ENCODE measurements around the gene SCD.
"Not testable (repeated sequence)": the region's sequence is repeated elsewhere in the genome, so short reads cannot be mapped to it uniquely, and the experiment has no call there.

SCD gene

DNA sequence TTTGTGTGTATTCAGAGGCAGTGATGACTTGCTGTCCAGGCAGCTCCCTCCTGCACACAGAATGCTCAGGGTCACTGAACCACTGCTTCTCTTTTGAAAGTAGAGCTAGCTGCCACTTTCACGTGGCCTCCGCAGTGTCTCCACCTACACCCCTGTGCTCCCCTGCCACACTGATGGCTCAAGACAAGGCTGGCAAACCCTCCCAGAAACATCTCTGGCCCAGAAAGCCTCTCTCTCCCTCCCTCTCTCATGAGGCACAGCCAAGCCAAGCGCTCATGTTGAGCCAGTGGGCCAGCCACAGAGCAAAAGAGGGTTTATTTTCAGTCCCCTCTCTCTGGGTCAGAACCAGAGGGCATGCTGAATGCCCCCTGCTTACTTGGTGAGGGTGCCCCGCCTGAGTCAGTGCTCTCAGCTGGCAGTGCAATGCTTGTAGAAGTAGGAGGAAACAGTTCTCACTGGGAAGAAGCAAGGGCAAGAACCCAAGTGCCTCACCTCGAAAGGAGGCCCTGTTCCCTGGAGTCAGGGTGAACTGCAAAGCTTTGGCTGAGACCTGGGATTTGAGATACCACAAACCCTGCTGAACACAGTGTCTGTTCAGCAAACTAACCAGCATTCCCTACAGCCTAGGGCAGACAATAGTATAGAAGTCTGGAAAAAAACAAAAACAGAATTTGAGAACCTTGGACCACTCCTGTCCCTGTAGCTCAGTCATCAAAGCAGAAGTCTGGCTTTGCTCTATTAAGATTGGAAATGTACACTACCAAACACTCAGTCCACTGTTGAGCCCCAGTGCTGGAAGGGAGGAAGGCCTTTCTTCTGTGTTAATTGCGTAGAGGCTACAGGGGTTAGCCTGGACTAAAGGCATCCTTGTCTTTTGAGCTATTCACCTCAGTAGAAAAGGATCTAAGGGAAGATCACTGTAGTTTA lies 15.8 kb downstream of the SCD start:
- no peak for DNase-seq

DNA sequence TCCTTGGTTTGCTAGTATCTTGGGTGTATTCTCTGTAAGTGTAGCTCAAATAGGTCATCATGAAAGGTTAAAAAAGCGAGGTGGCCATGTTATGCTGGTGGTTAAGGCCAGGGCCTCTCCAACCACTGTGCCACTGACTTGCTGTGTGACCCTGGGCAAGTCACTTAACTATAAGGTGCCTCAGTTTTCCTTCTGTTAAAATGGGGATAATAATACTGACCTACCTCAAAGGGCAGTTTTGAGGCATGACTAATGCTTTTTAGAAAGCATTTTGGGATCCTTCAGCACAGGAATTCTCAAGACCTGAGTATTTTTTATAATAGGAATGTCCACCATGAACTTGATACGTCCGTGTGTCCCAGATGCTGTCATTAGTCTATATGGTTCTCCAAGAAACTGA lies 17.1 kb downstream of the SCD start:
- DNase-seq: no peak

DNA sequence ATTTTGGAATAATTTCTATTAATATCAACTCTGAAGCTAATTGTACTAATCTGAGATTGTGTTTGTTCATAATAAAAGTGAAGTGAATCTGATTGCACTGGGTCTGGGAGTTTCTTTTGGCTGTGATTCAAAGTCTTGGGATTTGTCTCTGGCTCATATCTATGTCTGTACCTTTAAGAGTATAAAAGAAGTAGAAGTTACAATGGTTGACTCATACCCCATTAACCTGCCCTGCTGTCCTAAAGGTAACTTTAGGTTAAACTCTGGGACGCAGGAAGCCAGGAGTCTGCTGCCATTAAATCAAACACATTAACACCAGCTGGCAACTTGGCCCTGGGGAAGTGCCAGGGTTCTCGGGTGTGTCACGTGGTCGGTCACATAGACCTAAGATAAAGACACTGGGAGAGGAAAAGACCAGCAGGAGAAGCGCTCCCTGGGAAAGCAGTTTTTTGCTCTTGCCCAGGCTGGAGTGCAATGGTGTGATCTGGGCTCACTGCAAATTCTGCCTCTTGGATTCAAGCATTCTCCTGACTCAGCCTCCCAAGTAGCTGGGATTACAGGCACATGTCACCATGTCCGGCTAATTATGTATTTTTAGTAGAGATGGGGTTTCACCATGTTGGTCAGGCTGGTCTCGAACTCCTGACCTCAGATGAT lies 17.8 kb downstream of the SCD start:
- peak; percentile 82 for DNase-seq

DNA sequence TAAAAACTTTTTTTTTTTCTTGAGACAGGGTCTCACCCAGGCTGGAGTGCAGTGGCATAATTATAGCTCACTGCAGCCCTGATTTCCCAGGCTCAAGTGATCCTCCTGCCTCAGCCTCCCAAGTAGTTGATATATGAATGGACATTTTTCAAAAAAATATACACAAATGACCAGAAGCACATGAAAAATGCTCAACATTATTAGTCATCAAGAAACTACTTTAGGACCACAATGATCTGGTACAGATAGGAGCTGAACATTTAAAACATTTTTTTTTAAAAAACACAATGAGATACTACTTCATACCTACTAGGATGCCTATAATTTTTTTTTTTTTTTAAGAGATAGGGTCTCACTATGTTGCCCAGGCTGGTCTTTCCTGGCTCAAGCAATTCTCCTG lies 21.7 kb downstream of the SCD start:
- DNase-seq: no peak

DNA sequence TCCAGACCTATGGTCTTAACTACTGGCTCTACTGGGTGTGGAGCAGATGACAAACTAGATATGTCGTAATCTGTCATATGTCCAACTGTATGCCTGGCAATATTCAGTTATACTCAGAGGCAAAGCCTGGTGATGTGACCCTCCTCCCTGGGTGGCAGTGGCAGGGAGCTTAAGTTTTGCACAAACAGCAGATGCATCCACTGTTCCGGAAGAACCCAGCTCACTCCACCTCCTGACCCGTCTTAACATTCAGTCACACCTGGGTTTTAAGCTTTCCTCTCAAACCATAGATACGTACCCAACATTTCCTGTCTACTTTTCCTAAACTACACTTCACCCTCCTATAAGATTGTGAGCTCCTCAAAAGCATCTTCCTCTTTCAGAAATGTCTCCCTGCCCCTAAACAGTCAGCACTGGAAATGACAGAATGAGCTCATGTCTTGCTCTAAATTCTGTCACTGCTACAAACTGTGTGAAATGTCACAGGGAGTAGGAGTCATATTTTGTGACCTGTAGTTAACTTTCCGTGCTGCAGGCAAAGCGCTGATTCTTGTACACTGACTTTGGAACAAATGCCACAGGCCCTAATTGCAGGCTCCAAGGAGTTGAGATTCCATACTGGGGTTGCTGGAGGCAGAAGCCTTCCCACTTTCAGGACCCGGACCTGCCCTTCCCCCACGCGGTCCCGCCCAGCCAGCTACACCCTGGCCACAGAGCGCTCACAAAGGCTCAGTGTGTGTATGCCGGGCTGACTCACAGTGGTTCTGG lies 23.9 kb downstream of the SCD start:
- DNase-seq: peak; percentile 96

DNA sequence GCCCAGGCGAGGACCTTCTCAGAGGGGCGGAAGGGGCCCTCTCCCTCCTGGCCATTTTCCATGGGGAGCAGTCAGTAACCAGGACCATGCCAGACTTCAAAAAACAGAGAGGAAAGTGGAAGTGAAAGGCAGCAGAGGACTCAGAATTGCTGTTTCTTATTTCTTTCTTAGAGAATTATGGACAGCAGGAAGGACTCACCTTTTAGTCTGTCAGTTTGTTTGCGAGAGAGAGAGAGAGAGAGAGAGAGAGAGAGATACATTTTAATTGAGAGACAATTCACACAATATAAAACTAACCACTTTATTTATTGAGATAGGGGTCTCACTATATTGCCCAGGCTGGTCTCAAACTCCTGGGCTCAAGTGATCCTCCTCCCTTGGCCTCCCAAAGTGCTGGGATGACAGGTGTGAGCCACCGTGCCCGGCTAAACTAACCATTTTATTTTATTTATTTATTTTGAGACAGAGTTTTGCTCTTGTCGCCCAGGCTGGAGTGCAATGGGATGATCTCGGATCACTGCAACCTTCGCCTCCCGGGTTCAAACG lies 24.5 kb downstream of the SCD start:
- DNase-seq: no peak

DNA sequence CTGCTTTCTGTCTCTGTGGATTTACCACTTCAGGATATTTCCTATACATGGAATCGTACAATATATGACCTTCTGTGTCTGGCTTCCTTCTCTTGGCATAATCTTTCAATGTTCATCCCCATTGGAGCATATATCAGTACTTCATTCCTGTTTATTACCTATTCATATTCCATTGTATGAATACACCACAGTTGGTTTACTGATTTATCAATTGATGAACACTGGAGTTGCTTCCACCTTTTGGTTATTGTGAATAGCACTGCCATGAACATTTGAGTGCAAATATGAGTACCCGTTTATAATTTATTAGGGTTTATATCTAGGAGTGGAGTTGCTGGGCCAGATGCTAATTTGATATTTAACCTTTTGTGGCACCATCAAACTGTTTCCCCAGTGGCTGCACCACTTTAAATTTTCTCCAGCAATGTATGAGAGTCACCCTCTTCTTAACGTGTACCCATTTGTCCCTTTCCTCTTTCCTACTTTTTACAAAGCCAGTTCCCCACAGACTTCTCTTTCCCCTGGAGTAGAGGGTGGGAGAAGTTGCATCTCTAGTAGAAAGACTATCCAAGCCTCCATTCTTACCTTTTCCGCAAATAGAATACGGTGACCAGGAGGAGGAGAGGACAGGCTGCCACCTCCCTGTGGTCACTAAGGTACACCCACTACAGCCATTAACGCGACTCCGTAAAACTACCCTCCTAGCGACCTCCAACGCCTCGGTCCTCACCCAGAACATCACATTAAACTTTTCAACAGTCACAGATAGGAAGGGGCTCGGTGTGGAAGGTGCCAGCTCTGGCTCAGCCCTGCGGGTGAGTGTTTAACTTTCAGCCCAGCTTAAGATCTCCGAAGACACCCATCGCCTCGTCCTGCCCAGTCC lies 25.6 kb downstream of the SCD start:
- DNase-seq: peak; percentile 68

DNA sequence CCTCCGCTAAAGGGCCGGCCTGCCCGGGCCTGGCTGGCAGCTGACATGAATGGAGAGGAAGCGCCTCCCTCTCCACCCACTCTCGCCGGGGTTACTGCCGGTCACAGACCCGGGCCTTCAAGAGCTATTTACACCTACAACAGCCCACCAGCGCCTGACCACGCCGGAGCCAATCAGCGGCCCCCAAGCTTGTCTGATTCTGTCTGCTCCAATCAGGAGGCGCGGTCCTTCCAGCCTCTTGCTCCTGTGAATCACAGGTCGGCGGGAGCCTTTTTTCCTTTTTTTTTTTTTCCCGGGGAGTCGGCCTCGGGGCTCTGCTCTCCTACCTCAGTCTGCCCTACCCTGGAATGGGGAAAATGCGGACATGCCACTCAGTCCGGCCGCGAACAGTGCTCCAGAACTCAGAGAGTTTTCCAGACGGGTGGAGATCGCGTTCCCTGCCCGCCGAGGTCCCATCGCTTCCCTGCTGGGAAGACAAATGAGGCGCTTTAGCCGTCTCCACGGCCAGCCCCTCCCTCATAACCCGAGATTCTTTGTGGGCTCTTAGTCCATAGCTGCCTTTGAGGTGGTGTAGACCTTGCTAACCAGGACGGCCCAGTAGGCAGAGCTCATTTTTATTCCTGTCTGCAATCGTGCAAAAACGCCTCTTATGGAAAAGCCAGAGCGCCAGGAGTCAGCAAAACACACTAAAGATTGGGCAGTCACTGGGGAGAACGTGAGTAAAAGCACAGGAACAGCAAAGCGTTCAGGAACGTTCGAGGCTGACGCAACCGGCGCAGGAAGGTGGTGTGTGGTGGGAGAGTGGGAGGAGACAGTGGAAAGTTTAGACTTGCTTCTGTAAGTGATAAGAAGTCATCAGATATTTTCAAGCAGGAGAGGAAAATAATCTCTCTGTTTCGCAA lies 26.5 kb downstream of the SCD start:
- peak; percentile 99 for DNase-seq

DNA sequence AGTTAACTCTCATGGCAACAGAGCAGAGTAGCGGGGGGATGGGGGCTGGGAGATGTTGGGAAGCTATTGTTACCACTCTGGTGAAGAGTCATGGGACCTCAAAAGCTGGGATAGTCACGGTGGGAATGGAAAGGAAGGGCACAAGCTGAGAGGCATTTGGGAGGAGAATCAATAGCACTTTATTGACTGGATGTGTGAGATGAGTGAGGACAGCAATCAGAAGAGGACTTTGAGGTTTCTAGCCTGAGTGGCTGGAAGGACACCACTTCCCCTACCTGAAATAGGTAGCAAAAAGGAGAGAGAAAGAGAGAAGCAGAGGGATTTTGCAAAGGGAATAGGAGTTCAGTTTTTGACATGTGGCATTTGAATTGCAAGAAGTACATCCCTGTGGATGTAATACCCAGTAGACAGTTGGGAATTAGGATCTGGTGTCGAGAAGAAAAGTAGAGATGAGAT lies 27.2 kb downstream of the SCD start:
- DNase-seq: no peak

DNA sequence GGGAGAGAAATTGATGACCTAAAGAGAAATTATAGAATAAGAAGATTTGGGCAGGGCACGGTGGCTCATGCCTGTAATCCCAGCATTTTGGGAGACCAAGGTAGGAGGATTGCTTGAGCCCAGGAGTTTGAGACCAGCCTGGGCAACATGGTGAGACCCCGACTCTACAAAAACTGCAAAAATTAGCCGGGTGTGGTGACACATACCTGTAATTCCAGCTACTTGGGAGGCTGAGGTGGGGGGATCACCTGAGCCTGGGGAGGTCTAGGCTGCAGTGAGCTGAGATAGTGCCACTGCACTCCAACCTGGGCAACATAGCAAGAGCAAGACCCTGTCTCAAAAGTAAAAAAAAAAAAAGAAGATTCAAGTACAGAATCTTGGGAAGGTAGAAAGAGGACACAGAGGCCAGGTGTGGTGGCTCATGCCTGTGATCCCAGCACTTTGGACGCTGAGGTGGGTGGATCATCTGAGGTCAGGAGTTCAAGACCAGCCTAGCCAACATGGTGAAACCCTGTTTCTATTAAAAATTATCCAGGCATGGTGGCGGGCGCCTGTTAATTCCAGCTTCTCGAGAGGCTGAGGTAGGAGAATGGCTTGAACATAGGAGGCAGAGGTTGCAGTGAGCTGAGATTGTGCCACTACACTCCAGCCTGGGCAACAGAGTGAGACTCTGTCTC lies 27.8 kb downstream of the SCD start:
- DNase-seq: not testable (repeated sequence)

DNA sequence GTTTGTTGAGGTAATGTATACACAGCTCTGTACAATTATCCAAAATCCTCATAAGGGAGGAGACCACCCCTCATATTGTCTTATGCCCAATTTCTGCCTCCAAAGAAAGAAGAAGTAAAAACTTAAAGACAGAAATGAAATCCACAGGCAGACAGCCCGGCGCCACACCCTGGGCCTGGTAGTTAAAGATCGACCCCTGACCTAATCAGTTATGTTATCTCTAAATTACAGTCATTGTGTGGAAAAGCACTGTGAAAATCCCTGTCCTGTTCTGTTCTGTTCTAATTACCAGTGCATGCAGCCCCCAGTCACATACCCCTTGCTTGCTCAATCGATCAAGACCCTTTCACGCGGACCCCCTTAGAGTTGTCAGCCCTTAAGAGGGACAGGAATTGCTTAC lies 29.6 kb downstream of the SCD start:
- DNase-seq: peak; percentile 72

DNA sequence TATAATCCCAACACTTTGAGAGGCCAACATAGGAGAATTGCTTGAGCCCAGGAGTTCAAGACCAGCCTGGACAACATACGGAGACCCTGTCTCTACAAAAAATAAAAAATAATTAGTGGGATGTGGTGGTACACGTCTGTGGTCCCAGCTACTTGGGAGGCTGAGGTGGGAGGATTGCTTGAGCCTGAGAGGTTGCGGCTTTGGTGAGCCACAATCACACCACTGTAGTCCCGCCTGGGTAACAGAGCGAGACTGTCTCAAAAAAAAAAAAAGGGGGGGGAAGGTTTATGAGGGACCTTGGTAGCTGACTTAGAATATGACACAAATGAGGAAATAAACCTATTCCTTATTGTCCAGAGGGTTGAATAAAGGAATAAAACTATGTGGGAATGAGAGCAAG lies 30.8 kb downstream of the SCD start:
- DNase-seq: no peak

DNA sequence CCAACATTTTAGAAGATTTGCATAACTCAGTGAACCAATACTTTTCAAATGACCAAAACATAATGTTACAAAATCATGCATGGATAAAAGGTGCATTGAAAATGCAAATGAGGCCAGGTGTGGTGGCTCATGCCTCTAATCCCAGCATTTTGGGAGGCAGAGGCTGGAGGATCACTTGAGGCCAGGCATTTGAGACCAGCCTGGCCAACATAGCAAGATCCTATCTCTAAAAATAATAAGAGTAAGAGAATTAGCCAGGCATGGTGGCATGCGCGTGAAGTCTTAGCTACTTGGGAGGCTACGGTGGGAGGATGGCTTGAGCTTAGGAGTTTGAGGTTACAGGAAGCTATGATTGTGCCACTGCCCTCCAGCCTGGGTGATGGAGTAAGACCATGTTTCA lies 33.4 kb downstream of the SCD start:
- no peak for DNase-seq

DNA sequence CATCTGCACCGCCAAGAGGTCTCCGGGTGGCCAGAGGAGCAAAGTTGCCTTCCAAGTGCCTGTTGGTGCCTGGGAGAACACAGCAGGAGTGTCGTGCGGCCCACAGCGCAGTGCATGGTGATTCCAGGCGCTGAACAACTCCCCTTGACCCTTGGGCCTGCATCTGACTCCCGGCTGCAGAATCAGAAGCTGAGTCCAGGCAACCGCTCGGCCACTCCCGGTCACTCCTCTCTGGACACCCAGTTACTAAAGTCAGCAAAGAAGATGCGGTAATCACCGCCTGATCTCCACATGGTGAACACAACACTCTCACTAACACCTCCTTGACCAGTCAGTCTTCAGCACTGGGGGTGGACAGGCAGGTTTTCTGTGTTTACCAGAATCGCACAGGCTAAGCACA lies 35.5 kb downstream of the SCD start:
- DNase-seq: no peak

DNA sequence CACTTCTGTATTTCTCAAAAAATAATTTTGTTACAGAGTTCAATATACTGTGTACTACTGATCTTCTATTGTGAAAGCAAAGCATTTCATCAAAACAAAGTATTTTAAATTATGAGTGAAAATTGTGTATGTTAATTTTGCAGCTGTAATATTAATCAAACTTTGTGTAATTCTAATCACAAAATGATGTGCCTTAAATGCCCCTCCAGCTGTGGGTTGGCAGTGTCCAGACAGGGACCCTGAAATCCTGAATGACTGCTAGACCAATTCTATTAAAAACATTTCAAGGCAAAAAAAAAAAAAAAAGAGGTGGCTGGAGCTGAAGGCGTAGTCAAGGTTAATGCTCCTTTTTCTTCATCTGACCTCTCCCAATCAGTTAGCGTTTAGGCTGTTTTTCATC lies 36.2 kb downstream of the SCD start:
- DNase-seq: no peak

DNA sequence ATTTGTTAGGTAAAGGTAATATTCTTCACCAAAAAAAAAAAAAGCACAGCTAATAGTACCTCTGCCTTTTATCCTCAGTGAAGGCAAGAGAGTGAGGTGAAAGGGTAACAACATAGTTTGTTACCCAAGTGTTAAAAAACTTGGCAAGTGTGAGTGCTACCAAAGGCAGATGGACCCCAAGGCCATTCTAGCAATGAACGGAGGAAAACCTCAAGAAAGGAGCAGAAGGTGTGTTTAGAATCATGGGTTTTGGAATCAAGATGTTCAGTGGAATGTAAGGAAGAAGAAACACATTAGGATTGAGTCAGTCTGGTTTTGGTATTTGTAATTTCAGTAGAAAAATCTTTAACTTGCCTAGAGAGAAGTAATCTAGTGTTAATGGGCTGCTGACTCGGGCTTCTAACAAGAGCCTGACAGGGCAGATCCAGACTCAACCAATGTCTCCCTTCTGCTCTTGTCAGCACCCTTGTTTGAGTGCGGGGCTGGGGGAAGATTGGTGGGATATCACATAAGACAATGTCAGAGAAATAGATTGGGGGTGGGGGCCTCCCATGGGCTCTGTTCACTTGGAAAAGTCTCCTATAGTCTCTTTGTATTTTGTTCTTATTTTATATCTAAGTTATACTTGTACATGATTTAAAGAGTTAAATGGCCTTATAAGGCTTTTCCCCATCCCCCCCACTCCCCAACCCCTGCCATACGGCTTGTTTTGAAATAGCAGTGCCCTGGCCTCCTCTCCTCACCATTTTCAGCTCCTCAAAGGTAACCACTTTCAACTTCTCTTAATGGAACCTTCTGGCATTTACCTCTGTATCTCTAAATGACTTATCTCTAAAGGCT lies 44.4 kb downstream of the SCD start:
- DNase-seq: no peak

DNA sequence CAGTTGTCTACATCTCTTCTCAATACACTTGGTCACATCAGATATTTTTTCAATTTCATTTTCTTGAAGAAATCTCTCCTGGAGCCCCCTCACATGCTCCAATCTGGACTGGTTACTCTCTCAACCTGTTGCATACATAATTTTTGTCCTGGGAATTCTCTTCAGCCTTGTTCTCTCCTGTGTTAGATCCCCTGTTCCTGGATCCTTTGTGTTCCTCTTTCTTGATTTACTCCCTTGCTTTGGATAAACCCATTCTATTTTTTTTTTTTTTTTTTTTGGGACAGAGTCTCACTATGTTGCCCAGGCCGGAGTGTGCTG lies 45.6 kb downstream of the SCD start:
- no peak for DNase-seq

DNA sequence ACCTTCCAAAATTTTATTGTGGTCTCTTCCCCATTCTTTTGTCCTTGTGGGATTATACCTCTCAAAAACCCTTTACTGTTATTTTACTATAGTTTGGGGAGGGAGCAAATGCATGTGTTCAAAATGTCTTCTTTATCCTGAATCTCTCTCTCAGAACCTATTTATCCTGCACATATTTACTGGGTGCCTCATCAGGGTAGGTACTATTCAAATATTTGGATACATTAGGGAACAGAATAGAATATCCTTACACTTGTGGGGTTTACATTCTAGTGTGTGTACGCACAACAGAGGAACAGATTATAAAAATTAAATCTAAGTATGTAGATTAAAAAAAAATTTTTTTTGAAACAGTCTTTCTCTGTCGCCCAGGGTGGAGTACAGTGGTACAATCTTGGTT lies 48.6 kb downstream of the SCD start:
- no peak for DNase-seq

DNA sequence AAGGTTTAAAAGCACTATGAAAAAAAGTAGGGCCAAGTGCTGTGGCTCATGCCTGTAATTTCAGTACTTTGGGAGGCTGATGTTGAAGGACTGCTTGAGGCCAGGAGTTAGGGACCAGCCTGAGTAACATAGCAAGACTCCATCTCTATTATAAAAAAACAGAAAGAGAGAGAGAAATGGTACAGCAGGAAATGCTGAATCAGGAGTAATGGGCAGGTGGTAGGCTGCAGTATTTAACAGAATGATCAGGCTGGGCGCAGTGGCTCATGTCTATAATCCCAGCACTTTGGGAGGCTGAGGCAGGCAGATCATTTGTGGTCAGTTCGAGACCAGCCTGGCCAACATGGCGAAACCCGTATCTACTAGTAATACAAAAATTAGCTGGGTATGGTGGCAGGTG lies 49.6 kb downstream of the SCD start:
- no peak for DNase-seq

Measured in OCI-M1 (cell line).